Activated naive CD4-positive, alpha-beta T cell treated with anti-CD3 and anti-CD28 coated beads, Interleukin-2, amount 50 U/mL, for 72 hours (primary cell): ENCODE data around the gene TRIM69. TPM values are rescaled to one million over a fixed set of nuclear protein-coding genes. Genes with fewer than 3 reads are reported as not detected.
A peak's percentile ranks its signal among the peaks of the same experiment; 100 is the strongest.

Experiments
- ATAC-seq, 2 donors: fragments of 150-1000 bp; cut with Tn5 transposase; 2 replicates each; pipeline ENCODE4 v1.10.0; 2021; ENCODE audit warnings: mild to moderate bottlenecking in 2 of 2, moderate library complexity in 2 of 2
- DNase-seq, 2 donors: peaks; one replicate each; pipeline ENCODE4 v3.0.0; 2021 to 2022; ENCODE audit warnings: low spot score in 2 of 2
- H3K27ac Mint-ChIP-seq, 2 donors: one replicate each; pipeline ENCODE4 v1.8.0; 2022; ENCODE audit warnings: mild to moderate bottlenecking in 2 of 2, mixed read lengths in 2 of 2
- H3K36me3 Mint-ChIP-seq, 2 donors: one replicate each; pipeline ENCODE4 v1.8.0; 2022; ENCODE audit warnings: mixed read lengths in 2 of 2
- H3K9me3 Mint-ChIP-seq, 2 donors: one replicate each; pipeline ENCODE4 v1.8.0; 2022; ENCODE audit warnings: mixed read lengths in 2 of 2
- total RNA-seq, 2 donors: library from RNA; stranded (reverse); gene quantifications; one replicate each; pipeline ENCODE4 v1.2.3, GENCODE V29; 2022

Gene TRIM69
- total RNA-seq, 2 donors from 2014 or later, result 60.8 to 68.8 TPM

- DNase-seq, result no peak
- no peaks in the 10 kb centered on the region for H3K36me3 Mint-ChIP-seq
- H3K9me3 Mint-ChIP-seq, result no peaks in the 10 kb centered on the region
- no peak for ATAC-seq
- H3K27ac Mint-ChIP-seq, result no peak overlapping the region
Measured at GRCh38 chr15:44810237-44810636, 73.9 kb downstream of the TRIM69 start.

GRCh38 chr15:44811337-44811736 lies 75.0 kb downstream of the TRIM69 start:
- H3K36me3 Mint-ChIP-seq, result no peaks in the 10 kb centered on the region
- peak overlapping the region in 1 of 2 donors; percentile 39 for H3K27ac Mint-ChIP-seq
- ATAC-seq, result no peak
- DNase-seq, result no peak
- H3K9me3 Mint-ChIP-seq, result no peaks in the 10 kb centered on the region

GRCh38 chr15:44812029-44812517 lies 75.7 kb downstream of the TRIM69 start:
- ATAC-seq, result no peak

GRCh38 chr15:44813231-44813630 lies 76.9 kb downstream of the TRIM69 start:
- no peaks in the 10 kb centered on the region for H3K36me3 Mint-ChIP-seq
- no peaks in the 10 kb centered on the region for H3K9me3 Mint-ChIP-seq
- DNase-seq, result no peak
- ATAC-seq, result no peak
- no peak overlapping the region for H3K27ac Mint-ChIP-seq

More at GRCh38 chr15:44812029-44812517, 75.7 kb downstream of the TRIM69 start:
- DNase-seq, result no peak
- Mint-ChIP-seq H3K36me3 (no peaks in the 10 kb centered on the region), H3K27ac (peak overlapping the region in 1 of 2 donors; percentile 39), H3K9me3 (no peaks in the 10 kb centered on the region)

Other genes with a start within 250 kb of the TRIM69 start
- gene EIF3J, start 199.4 kb upstream of the TRIM69 start, total RNA-seq, result 10 to 100 TPM; 74.8 to 78.0 TPM
- gene SPG11, start 72.9 kb upstream of the TRIM69 start, total RNA-seq, result 10 to 100 TPM; 90.9 to 99.3 TPM
- 10 to 100 TPM; 12.4 to 30.7 TPM for gene PATL2, start 25.2 kb upstream of the TRIM69 start, total RNA-seq
- gene B2M, start 25.0 kb upstream of the TRIM69 start, total RNA-seq, result 1,000 to 10,000 TPM; 4,139 to 6,333 TPM
- gene TERB2, start 220.2 kb downstream of the TRIM69 start, total RNA-seq, result not detected